Epithelial cell of proximal tubule (primary cell): ENCODE results near the gene HOXA5. TPM values are rescaled to one million over a fixed set of nuclear protein-coding genes. Genes with fewer than 3 reads are reported as not detected.

Experiments used
- DNase-seq: peaks from one replicate; pipeline ENCODE4 v3.0.0-alpha.2; 2011; ENCODE audit warnings: low read depth
- H3K4me3 ChIP-seq: 2 replicates; pipeline ENCODE4 v1.5.1; 2011; ENCODE audit warnings: low read depth, mild to moderate bottlenecking, low read length
- total RNA-seq: library from RNA; depleted of rRNA; stranded (reverse); fragments of >200 nt; gene quantifications from 2 replicates; pipeline ENCODE4 v1.2.3, GENCODE V29; 2015
- TF ChIP-seq, protein P1 (sequence below): conservative IDR thresholded peaks from 2 replicates; pipeline ENCODE4 v1.5.1; 2012; ENCODE audit warnings: low read depth, mild to moderate bottlenecking, low read length

The HOXA5 gene
- total RNA-seq, 1 donor from 2014 or later: 47.6 TPM

DNA sequence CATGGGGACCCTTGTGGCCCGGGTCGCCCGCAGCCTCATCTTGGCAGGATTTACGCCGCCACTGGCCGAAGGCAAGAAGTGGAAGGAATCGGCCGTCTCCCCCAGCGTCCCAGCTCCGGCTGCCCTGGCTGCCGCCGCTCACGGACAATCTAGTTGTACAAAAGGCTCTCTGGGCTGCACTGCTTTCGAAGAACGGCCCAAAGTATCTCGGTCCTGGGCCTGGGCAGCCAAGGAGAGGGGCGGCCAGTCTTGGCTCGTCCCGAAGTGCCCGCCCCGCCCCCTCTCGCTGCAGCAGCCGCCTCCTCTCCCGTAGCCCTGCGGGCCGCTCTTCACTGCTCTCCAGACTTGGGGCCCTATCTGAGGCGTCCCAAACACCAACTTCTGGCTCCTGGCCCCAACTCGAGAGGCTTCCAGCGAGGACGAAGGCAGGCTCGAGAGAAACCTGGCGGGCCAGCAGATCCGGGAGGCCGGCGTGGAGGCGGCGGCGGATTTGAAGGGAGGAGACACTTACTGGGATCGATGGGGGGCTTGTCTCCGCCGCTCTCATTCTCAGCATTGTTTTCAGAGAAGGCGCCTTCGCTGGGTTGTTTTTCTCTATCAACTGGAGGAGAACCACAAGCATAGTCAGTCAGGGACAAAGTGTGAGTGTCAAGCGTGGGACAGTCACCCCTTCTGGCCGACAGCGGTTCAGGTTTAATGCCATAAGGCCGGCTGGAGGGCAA, 21.0 kb upstream of the HOXA5 start:
- TF ChIP-seq, protein P1, sequence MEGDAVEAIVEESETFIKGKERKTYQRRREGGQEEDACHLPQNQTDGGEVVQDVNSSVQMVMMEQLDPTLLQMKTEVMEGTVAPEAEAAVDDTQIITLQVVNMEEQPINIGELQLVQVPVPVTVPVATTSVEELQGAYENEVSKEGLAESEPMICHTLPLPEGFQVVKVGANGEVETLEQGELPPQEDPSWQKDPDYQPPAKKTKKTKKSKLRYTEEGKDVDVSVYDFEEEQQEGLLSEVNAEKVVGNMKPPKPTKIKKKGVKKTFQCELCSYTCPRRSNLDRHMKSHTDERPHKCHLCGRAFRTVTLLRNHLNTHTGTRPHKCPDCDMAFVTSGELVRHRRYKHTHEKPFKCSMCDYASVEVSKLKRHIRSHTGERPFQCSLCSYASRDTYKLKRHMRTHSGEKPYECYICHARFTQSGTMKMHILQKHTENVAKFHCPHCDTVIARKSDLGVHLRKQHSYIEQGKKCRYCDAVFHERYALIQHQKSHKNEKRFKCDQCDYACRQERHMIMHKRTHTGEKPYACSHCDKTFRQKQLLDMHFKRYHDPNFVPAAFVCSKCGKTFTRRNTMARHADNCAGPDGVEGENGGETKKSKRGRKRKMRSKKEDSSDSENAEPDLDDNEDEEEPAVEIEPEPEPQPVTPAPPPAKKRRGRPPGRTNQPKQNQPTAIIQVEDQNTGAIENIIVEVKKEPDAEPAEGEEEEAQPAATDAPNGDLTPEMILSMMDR: peak; percentile 16
- no peak for DNase-seq
- H3K4me3 ChIP-seq: peak overlapping the region; percentile 74

DNA sequence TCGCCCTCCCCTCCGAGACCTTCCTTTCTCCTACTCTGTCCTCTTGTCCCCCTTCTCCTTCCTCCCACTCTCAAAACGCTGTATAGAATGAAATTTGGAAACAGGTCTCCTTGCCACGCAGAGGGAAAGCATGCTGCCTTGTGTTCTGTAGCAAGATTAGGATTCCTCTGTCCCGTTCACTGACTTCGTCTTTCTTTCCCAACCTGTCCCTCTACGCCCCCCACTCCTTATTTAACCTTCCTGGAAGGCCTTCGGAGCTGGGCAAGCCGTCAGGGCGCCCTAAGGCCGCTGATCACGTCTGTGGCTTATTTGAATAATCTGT, 20.5 kb upstream of the HOXA5 start:
- DNase-seq: no peak
- TF ChIP-seq, protein P1: no peak
- H3K4me3 ChIP-seq: peak overlapping the region; percentile 74

DNA sequence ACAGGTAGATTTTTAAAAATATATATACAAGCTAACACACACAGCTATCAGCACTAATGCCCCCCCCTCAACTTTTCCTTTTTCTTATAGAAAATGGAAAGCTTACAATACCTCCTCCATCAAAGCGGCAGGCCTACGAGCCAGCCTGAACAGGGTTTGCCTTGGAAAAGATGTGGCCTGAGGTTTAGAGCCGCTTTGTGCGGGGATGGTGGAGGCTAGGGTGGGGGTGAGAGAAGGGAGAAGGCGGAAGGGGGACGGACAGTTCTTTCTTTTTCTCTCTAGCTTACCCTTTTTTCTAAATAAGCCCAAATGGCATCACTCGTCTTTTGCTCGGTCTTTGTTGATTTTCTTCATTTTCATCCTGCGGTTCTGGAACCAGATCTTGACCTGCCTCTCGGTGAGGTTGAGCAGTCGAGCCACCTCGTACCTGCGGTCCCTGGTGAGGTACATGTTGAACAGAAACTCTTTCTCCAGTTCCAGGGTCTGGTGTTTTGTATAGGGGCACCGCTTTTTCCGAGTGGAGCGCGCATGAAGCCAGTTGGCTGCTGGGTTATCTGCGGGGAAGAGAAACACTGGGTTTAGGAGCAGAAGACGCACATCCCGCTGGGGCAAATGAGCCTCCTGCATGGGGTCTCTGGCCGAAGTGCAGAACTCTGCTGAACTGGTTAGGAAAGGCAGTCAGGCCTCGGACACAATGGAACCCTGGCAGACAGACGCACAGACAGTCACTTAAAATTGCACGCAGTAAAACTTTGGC, 20.0 kb upstream of the HOXA5 start:
- H3K4me3 ChIP-seq: peak overlapping the region; percentile 74
- TF ChIP-seq, protein P1: no peak
- no peak for DNase-seq

DNA sequence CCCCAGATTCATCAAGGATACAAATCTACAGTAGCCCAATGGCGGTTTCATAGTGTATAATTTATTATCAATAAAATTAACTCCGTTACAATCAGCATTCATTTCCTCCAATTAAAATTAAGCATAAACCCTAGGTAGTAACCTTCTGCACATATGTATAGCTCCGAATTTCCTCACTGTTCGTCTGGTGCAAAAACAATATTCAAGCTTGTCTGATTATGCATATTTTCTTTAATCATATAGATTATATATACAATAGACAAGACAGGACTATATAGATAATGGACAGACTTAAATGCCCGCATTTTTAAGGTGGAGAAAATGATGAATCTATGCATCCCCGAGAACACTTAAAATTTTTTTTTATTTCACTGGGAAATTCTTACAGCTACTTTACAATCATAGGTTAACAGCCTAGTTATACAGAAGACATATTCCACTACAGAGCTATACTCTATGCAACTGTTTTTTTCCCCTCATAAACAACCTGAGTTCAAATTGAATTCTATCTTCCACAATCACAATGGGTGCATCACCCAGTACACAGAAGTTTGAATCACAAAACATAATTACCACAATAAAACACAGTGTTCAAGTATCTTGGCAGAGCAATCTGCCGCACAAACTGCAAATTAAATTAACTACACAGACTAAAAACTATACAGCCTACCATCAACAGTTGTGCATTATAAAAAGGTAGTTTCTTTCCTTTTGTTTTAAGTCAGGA, 19.2 kb upstream of the HOXA5 start:
- DNase-seq: no peak
- TF ChIP-seq, protein P1: no peak
- H3K4me3 ChIP-seq: peak overlapping the region; percentile 74

DNA sequence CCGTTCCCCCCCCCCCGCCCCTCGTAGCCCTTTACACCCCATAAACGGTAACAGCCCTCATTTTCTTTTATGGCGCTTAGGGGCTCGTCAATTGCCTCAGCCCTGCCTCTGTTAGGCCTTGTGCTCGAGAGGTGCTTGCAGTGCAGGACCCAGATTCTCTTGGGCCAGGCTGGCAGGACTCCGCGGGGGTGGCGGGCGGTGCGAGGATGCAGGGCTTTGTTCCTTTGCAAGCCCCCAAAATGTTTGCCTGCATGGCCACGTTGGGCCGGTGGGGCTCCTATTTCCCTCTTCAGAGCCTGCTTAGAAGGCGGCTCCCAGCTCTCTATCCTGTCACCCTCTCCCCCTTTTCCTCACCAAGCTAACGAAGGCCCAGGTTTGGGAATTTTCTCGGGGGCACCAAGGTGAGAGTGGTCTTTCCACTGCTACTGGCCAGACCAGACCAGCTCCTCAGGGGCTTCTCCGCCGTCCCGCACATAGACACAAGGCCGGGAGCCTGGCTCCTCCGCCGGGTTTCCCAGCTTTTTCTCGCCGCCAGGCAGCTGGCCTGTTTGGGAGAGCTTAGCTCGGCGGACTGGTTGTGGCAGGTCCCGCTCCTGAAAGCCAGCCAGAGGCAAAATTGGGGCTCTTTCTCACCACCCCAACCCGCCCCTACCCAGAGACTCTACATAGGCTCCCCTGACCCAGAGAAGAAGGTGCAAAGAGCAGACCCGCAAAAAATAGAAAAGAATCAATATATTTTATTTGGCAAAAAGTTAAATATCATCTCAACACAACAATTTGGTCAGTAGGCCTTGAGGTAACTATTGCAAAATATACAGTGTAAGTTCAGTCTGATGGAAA, 18.5 kb upstream of the HOXA5 start:
- no peak for DNase-seq
- TF ChIP-seq, protein P1: no peak
- peak overlapping the region; percentile 74 for H3K4me3 ChIP-seq

DNA sequence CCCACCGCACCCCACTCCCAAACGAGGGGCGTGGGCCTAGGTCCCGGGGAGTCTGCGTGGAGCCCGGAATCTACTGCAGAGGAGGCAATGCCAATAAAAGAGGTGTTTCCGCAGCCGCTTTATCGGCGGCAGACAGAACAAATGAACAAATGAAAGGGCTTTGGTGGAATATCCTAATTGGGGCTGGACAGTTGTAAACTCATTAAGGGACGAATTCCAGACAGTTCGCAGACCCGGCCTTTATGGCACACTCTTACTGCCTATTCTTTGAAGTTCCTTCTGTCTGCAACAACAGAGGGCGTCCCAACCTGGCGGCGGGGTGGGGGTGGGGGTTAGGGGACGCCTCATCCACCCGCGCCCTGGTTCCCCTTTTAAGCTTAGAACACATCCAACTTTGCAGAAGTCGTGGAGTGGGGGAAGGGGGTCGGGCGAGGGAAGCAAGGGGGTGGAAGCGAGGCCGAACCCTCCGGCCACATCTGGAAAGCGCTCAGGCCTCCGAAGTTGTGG, 17.8 kb upstream of the HOXA5 start:
- TF ChIP-seq, protein P1: no peak
- peak overlapping the region; percentile 74 for H3K4me3 ChIP-seq
- no peak for DNase-seq
